ENCODE data around the gene NAP1L4. TPM values are rescaled to one million over a fixed set of nuclear protein-coding genes. Genes with fewer than 3 reads are reported as not detected.
"Not testable (repeated sequence)": the region's sequence is repeated elsewhere in the genome, so short reads cannot be mapped to it uniquely, and the experiment has no call there.

The NAP1L4 gene
- total RNA-seq, 1 donor from 2014 or later, result 156 TPM

GRCh38 chr11:2940147-2940920 lies 51.8 kb downstream of the NAP1L4 start:
- no peak for DNase-seq (ENCODE audit: low read depth)
- H3K4me3 ChIP-seq (ENCODE audit: low read depth, low read length), result no peak overlapping the region
- TF ChIP-seq, protein P1, sequence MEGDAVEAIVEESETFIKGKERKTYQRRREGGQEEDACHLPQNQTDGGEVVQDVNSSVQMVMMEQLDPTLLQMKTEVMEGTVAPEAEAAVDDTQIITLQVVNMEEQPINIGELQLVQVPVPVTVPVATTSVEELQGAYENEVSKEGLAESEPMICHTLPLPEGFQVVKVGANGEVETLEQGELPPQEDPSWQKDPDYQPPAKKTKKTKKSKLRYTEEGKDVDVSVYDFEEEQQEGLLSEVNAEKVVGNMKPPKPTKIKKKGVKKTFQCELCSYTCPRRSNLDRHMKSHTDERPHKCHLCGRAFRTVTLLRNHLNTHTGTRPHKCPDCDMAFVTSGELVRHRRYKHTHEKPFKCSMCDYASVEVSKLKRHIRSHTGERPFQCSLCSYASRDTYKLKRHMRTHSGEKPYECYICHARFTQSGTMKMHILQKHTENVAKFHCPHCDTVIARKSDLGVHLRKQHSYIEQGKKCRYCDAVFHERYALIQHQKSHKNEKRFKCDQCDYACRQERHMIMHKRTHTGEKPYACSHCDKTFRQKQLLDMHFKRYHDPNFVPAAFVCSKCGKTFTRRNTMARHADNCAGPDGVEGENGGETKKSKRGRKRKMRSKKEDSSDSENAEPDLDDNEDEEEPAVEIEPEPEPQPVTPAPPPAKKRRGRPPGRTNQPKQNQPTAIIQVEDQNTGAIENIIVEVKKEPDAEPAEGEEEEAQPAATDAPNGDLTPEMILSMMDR (conservative IDR thresholded peaks at IDR 0.05; ENCODE audit: low read depth, low read length), result no peak

DNA sequence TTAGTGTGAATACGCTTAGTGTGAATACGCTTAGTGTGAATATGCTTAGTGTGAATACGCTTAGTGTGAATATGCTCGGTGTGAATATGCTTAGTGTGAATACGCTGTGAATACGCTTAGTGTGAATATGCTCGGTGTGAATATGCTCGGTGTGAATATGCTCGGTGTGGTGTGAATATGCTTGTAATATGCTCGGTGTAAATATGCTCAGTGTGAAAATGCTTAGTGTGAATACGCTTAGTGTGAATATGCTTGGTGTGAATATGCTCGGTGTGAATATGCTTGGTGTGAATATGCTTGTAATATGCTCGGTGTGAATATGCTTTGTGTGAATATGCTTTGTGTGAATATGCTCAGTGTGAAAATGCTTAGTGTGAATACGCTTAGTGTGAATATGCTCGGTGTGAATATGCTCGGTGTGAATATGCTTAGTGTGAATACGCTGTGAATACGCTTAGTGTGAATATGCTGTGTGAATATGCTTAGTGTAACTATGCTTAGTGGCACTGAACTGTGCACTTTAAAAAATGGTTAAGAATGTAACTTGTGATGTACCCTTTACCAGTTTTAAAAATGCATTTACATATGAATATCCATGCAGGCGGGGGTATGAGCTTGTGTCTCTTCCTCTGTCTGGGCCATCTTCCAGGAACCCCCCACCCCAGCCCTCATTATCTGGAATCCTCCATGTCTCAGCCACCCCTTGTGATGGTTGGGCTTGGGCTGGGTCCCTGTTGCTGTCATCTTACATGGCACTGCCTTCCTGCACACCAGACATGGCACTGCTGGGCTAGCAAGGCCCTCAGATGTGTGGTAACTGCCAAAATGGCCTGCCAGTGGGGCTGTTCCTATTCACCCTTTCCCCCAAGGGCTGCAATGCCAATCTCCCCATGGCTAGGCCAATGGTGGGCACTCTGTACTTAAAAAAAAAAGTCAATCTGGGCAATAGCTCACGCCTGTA lies 53.4 kb downstream of the NAP1L4 start:
- not testable (repeated sequence) for DNase-seq (ENCODE audit: low read depth); H3K4me3 ChIP-seq (ENCODE audit: low read depth, low read length)

DNA sequence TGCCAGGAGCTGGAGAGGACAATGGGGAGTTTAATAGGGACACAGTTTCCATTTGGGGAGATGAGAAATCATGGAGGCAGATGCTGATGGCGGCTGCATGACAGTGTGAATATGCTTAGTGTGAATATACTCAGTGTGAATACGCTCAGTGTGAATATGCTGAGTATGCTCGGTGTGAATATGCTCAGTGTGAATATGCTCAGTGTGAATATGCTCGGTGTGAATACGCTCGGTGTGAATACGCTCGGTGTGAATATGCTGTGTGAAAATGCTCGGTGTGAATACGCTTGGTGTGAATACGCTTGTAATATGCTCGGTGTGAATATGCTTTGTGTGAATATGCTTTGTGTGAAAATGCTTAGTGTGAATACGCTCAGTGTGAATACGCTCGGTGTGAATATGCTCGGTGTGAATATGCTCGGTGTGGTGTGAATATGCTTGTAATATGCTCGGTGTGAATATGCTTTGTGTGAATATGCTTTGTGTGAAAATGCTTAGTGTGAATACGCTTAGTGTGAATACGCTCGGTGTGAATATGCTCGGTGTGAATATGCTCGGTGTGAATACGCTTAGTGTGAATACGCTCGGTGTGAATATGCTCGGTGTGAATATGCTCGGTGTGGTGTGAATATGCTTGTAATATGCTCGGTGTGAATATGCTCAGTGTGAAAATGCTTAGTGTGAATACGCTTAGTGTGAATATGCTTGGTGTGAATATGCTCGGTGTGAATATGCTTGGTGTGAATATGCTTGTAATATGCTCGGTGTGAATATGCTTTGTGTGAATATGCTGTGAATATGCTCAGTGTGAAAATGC lies 54.3 kb downstream of the NAP1L4 start:
- DNase-seq (ENCODE audit: low read depth); H3K4me3 ChIP-seq (ENCODE audit: low read depth, low read length): not testable (repeated sequence)

DNA sequence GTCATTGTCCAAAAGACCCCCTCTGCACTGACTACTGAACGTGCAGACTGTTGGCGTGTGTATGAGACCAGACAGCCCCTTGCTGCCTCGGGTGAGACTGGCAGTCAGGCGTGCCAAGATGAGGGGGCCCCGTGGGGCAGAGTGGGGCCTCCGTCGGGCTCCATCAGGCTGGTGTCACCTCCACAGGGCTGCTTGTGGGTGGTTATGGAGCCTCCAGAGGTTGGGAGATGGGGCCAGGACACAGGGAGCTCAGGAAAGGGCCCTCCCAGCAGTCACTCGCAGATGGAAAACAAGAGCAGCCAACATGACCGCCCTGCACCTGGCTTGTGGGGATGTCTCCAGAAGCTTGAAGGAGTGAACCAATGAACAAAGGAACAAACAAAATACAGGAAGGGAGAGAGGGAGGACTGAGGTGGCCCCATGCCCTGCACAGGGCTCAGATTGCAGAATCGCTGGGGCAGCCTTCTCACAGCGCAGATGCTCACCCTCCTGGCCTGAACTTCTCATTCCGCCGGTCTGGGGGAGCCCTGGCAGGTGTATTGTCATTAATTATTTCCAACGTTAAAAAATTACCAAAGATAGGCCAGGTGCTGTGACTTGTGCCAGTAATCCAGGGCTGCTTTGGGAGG lies 57.4 kb downstream of the NAP1L4 start:
- DNase-seq (ENCODE audit: low read depth), result no peak

DNA sequence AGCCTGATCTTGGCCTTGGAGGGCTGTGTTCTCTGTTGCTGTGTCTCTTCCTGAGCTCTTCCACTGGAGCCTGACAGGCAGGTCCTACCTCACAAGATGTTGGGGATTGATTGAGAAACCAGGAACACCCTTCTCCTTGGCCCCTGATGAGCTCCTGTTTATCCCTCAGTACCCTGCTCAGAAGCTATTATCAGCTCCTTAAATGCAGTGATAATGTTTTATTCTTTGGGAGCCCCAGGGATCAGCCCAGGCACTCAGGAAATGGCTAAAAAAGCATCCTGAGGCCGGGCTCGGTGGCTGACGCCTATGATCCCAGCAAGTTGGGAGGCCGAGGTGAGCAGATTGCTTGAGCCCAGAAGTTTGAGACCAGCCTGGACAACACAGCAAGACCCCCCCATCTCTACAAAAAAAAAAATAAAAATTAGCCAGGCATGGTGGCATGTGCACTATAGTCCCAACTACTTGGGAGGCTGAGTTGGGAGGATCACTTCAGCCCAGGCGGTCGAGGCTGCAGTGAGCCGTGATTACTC lies 58.0 kb downstream of the NAP1L4 start:
- DNase-seq (ENCODE audit: low read depth), result no peak
- H3K4me3 ChIP-seq (ENCODE audit: low read depth, low read length), result no peak overlapping the region
- TF ChIP-seq, protein P1 (conservative IDR thresholded peaks at IDR 0.05; ENCODE audit: low read depth, low read length), result no peak

More for the DNA sequence above, 57.4 kb downstream of the NAP1L4 start:
- no peak overlapping the region for H3K4me3 ChIP-seq (ENCODE audit: low read depth, low read length)
- TF ChIP-seq, protein P1 (conservative IDR thresholded peaks at IDR 0.05; ENCODE audit: low read depth, low read length), result no peak

DNA sequence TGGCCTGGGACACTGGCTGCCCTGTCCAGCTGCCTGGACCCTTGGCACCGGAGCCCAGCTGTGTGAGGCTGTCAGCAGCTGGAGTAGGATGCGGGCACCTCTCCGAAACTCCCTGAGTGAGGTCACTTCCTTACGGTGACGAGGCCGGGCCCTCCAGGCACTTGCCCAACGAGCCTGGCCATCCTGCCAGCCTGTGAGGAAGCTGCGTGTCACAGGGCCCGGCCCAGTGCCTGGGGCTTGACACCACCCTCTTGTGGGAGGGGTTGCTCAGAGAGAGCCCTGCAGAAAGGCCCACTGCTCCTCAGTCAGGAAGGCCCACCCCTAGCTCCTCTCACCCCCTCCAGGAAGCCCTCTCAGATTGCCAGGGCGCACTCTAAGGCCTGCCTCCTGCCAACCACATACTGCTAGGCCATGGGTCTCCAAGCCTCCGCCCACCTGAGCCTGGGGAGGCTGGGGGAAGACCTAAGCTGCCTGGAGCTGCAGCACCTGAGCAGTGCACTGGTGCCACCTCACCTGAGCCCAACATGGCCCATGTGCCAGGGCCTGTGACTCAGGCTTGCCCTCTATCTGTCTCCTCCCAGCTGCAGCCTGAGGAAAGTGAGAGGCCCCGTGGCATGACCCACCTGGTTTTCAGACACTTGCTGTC lies 58.6 kb downstream of the NAP1L4 start:
- TF ChIP-seq, protein P1 (conservative IDR thresholded peaks at IDR 0.05; ENCODE audit: low read depth, low read length), result no peak
- no peak overlapping the region for H3K4me3 ChIP-seq (ENCODE audit: low read depth, low read length)
- DNase-seq (ENCODE audit: low read depth), result no peak

GRCh38 chr11:2932850-2933251 lies 59.3 kb downstream of the NAP1L4 start:
- no peak for DNase-seq (ENCODE audit: low read depth)
- TF ChIP-seq, protein P1 (conservative IDR thresholded peaks at IDR 0.05; ENCODE audit: low read depth, low read length), result no peak
- H3K4me3 ChIP-seq (ENCODE audit: low read depth, low read length), result no peak overlapping the region

All from epithelial cell of proximal tubule (primary cell).